Activated T-cell treated with anti-CD3 and anti-CD28 coated beads for 24 hours (primary cell): ENCODE measurements around the gene SCYL2.
"Not testable (repeated sequence)": the region's sequence is repeated elsewhere in the genome, so short reads cannot be mapped to it uniquely, and the experiment has no call there.

ENCODE experiments used
- DNase-seq: peaks from one replicate; pipeline ENCODE4 v3.0.0-alpha.2; 2020; ENCODE audit warnings: low read depth

Gene SCYL2

GRCh38 chr12:100324498-100324897, 57.5 kb downstream of the SCYL2 start:
- DNase-seq: no peak

DNA sequence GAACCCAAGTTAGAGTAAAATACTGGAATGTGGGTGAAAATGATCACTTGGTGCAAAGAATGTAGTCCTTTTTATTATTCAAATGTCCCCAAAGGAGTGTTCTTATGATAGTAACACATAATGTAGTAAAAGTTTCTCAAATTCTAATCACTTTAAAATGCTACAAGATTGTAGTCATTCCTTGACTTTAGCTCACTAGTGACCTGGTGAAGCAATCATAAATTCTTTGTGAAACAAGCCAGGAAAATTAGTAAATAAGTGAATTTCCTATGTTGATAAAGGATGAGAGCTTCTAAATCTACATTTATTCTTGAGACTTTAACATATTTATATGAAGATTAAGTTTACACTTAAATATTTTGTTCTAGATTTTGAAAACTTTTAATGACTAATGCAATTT, 59.2 kb downstream of the SCYL2 start:
- DNase-seq: no peak

GRCh38 chr12:100329800-100330199, 62.8 kb downstream of the SCYL2 start:
- no peak for DNase-seq

DNA sequence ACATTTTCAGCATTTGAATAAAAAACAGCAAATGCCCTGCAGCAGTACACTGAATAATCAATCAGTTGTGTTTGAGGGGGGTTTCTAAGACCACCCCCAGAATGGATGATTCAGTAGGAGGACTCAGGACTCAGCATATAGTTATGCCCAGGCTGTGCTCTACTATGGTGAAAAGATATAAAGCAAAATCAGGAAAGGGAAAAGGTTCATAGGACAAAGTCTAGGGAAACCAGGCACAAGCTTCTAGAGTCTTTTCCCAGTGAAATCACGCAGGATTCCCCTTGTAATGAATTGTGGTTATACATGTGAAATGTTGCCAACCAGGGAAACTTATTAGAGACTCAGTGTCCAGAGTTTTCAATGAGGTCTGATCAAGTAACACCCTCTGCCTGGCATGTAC, 64.9 kb downstream of the SCYL2 start:
- no peak for DNase-seq

DNA sequence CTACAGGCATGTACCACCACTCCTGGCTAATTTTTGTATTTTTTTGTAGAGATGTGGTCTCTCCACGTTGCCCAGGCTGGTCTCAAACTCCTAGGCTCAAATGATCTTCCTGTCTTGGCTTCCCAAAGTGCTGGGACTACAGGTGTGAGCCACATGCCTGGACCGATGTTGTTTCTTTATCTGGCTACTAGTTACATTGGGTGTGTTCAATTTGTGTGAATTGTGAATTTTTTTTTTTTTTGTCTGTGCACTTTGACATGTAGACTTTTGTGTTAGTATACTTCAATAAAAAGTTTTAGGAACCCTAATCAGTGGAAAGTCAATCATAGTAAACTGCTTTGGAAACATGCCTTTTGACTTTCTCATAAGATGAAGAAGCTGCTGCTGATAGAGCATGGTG, 65.9 kb downstream of the SCYL2 start:
- no peak for DNase-seq

DNA sequence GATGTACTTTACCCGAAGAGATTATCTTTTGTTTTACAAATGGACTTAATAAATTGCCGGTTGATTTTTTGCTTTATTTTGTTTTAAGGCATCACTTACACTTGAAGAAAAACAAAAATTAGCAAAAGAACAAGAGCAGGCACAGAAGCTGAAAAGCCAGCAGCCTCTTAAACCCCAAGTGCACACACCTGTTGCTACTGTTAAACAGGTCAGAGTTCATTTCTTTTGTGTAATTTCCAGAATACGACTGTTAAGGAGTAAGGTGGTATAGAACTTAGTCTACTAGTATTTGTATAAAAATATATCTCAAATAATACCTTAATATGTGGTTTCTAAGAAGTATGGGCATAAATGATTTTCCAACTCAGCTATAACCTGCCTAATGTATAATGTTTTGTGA, 70.3 kb downstream of the SCYL2 start:
- DNase-seq: no peak

DNA sequence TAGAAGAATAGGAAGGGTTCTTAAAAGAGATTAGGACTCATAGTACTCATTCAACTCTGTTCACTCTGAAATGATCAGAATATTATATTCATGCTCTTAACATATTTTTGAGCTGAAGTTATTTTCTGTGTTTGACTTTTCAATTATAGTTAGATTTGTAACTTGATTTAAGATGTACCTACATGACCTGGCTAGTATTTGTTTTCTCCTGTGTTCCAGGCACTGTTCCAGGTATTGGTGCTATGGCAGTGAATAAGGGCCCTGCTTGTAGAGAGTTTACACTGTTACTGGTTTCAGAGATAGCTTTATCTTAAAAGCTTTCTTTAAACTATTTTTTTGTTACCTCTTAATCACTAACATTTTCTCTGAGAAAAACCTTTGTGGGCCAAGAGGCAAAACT, 70.8 kb downstream of the SCYL2 start:
- DNase-seq: no peak

- DNase-seq: no peak
These were observed 72.1 kb downstream of the SCYL2 start for GRCh38 chr12:100339071-100339470.

- DNase-seq: not testable (repeated sequence)
These were observed 75.9 kb downstream of the SCYL2 start for GRCh38 chr12:100342897-100343296.

GRCh38 chr12:100344351-100344750, 77.4 kb downstream of the SCYL2 start:
- DNase-seq: not testable (repeated sequence)

GRCh38 chr12:100345020-100345767, 78.2 kb downstream of the SCYL2 start:
- DNase-seq: no peak

GRCh38 chr12:100346660-100347059, 79.7 kb downstream of the SCYL2 start:
- no peak for DNase-seq

DNA sequence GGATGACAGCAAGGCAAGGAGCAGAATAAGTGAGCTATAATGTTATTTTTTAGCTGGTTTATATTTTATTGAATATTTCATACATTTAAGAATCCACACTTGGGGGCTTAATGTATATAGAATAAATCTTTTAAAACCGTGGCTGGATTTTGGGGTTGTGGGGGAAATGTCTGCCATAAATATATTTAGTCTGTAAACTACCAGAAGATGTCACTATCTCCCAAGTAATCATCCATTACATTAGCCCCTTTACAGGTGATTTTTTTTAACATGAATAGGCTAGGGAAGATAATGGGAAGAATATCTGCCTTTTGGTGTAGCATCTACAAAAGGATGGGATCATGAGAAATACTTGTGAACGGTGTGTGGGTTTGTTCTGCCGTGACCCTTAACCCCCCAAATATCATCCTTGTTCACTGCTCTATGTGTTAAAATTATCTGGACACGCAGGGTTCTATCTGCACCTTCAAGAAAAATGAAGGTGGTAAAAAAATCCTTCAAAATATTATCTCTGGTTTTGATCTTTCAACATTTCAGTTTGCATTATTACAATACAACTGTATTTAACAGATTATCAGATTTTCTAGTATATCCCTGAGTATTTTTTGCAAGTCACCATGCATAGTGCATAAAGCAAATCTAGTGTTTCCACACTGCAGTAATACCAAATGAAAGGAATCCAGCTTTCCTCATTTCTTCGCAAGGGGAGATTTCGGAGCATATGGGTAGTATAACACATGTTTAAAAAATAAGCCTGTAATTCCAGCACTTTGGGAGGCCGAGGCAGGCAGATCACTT, 81.9 kb downstream of the SCYL2 start:
- DNase-seq: no peak

DNA sequence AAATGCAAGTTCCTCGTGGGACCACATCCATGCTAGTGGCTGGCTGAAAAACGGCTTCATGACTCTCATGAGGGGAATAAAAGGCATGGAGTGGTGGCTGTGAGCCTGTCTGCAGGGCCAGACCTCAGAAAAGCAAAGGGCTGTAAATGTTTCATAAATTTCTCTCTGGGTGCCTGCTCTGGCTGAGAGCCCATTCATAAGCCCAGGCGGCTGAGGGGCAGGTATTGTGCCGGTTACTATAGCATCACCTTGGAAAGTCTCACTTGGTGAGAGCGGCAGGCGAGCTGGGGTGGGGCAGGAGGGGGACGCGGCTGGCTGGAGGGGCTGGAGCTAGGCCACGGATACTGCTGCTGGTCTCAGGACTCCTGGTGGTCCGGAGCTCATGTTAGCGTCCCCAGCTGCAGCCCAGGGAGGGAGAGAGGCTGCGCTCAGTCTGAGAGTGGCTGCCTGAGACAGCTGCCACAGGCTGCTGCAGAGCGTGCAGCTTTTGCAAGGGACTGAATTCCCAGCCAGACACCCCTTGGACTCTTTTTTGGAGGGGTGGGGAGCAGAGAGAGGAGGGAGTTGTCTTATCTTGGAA, 89.8 kb downstream of the SCYL2 start, which contains the start of gene SLC17A8:
SLC17A8 (plus strand) TSS at position 431 of the 580 bp plus-strand sequence. CDS start 318 bp downstream, outside the sequence.
- DNase-seq: no peak

DNA sequence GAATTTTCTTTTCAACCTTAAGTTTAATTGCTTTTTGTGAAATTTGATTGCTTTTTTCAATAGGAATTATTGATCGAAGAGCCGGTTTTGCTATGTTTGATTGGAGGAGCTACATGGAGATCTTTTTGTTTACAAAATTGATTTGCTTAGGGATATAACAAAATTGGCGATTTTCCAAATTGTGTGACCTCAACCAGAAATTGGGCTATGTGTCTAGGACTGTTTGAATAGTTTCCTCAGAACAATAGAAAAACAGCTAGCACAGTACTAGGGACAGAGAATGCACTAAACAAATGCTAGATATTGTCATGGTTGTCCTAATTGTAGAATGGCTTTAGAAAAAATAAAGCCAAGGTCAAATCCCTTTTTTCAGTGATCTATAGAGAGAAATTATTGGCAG, 92.3 kb downstream of the SCYL2 start:
- DNase-seq: no peak

DNA sequence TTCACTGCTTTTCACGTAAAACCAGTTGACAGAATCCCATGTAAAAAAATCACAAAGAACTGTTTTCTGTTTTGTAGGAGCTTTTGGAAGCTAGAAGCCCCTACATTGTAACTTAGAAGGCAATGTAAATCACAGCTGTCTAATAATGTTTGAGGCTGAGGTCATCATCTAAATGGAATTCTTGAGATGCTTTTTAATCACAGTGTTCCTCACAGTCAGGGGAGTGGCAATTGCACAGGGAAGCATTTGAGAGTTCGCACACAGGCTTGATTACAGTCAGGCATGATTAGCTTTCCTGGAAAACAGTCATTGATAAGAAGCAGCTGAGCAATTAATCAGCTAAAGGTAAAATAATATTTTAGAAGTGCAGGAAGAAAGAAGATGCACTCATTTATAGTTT, 92.8 kb downstream of the SCYL2 start:
- DNase-seq: no peak

DNA sequence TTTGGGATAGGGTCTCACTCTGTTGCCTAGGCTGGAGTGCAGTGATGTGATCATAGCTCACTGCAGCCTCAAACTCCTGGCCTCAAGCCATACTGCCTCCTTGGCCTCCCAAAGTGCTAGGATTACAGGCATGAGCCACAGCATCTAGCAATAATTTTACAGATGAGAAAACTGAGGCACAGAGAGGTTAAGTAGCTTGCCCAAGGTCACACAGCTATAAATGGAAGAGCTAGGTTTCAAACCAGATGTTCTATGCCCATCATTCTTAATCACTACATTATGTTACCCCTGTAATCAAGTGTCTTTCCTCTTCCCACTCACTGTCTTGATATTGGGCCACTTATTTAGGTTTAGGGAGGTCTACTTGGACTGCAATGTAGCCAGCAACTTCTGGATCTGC, 93.5 kb downstream of the SCYL2 start:
- no peak for DNase-seq

DNA sequence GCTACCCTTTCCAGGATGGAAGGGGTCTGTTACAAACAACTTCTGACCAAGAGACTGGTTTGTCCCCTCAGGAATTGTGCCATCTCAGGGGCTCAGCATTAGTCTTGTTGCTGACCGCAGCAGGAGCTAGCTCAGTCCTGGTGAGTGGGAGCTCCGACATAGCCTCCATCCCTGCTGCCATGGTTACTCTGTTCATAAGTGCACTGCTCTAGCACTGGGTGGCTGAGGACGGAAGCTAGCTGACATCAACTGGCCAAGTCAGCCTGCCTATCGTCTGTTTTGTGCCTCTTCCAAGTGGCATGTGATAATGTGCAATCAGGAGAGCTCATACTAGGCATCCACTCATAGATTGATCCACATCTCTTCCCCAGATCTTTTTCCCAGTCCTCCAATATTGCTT, 97.3 kb downstream of the SCYL2 start:
- DNase-seq: no peak

DNA sequence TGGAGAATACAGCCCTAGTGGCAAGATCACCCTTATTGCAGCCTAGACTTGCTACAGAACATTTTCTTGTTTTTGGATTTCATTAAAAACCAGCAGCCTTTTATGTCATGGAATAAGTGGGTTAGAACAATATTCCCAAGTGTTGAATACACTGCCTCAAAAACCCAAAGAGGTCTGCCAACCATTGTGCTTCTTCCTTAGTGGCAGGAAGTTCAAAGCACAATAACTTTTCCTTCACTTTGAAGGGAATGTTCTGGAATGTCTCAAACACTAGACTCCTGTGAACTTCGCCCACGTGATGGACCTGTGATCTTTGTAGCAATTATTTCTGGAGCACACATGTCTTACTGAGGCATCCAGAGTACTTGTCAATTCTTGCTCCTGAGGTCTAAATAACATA, 98.4 kb downstream of the SCYL2 start:
- no peak for DNase-seq

- no peak for DNase-seq
These were observed 101.1 kb downstream of the SCYL2 start for GRCh38 chr12:100368066-100368465.

DNA sequence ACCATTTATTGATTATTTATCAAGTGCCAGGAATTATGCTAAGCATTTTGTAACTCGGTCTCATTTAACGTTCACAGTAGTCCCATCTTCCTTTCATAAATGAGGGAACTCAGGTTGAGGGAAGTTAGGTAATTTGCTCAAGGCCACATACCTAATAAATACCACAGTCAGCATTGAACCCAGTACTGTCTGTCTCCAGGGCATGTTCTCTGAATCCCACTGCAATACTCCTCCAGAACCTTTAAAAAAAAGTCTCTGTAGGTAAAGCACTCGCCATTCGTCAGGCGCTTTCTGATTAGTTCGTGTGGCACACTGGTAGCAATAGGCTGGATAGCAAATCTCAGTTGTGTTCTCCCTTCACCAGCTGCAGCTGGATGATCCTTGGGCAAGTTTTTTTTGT, 104.2 kb downstream of the SCYL2 start:
- no peak for DNase-seq

DNA sequence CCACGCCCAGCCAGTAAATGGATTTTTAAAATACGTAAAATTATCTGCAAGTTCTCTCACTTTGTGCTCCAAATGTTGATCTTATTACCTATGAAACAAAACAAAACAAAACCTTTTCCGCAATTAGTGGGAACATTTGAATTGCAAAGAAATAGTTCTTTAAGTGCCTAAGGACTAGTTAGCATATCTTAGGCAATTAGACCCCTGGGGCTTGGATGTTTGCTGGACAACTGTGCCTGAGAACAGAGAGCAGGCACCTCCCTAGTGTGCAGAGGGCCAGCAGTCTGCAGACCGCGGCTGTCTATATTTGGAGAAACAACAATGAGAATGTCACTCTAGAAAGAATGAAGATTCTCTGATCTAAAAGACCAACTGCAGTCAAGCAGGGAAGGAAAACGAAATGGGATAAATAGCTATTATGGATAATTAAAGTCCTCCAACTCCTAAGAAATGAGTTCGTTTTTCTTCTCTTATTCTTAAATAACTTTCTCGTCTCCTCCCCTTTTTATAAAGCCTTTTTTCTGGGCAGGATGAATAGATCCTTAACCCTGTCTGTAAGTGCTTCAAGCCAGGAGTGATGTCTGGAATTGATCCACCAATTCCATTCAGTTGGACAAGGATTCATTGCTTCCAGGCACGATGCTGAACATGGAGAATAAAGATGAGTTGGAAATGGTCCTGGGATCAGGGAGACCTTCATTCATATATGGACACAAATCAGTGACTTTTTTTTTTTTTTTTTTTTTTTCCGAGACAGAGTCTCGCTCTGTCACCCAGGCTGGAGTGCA, 106.1 kb downstream of the SCYL2 start:
- no peak for DNase-seq
